ENCODE measurements around the gene LLGL2. TPM values are rescaled to one million over a fixed set of nuclear protein-coding genes. Genes with fewer than 3 reads are reported as not detected.
A peak's percentile ranks its signal among the peaks of the same experiment; 100 is the strongest.
"Not testable (repeated sequence)": the region's sequence is repeated elsewhere in the genome, so short reads cannot be mapped to it uniquely, and the experiment has no call there.

Gene LLGL2
- total RNA-seq, 1 donor from 2014 or later: 50.6 TPM

DNA sequence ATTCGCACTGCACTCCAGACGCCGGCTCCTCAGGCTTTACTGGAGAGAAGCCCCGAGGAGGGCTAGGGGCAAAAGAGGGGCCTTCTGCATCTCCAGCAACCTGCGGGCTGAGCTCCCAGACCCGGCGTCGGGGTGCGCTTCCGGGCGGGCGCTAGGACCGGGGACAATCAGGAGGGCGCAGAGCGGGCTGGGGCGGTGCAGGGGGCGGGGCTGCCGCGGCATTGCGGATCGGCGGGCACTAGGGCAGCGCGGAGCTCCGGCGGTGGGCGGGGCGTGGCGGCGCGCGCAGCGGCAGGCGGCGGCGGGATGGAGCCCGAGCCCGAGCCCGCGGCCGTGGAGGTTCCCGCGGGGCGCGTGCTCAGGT is 9.3 kb upstream of the LLGL2 start, which contains the start of gene TSEN54:
TSEN54 (plus strand) TSS at position 274 of the 364 bp plus-strand sequence; CDS start at position 307, 33 bp downstream.
- Histone ChIP-seq H3K4me3 (ENCODE audit: low read depth, low read length) (peak within 1 kb of the TSS; percentile 89), H3K27me3 (ENCODE audit: control insufficient read depth, insufficient read depth, low read length) (no peaks in the 10 kb centered on the region), H3K36me3 (ENCODE audit: control insufficient read depth, insufficient read depth, low read length) (peaks cover 3% of the 10 kb centered on the region)
- peak; percentile 42 for DNase-seq (ENCODE audit: low read depth)
- TF ChIP-seq, protein P1, sequence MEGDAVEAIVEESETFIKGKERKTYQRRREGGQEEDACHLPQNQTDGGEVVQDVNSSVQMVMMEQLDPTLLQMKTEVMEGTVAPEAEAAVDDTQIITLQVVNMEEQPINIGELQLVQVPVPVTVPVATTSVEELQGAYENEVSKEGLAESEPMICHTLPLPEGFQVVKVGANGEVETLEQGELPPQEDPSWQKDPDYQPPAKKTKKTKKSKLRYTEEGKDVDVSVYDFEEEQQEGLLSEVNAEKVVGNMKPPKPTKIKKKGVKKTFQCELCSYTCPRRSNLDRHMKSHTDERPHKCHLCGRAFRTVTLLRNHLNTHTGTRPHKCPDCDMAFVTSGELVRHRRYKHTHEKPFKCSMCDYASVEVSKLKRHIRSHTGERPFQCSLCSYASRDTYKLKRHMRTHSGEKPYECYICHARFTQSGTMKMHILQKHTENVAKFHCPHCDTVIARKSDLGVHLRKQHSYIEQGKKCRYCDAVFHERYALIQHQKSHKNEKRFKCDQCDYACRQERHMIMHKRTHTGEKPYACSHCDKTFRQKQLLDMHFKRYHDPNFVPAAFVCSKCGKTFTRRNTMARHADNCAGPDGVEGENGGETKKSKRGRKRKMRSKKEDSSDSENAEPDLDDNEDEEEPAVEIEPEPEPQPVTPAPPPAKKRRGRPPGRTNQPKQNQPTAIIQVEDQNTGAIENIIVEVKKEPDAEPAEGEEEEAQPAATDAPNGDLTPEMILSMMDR (IDR thresholded peaks at IDR 0.05; ENCODE audit: insufficient read depth, low read length, poor library complexity, severe bottlenecking): no peak

DNA sequence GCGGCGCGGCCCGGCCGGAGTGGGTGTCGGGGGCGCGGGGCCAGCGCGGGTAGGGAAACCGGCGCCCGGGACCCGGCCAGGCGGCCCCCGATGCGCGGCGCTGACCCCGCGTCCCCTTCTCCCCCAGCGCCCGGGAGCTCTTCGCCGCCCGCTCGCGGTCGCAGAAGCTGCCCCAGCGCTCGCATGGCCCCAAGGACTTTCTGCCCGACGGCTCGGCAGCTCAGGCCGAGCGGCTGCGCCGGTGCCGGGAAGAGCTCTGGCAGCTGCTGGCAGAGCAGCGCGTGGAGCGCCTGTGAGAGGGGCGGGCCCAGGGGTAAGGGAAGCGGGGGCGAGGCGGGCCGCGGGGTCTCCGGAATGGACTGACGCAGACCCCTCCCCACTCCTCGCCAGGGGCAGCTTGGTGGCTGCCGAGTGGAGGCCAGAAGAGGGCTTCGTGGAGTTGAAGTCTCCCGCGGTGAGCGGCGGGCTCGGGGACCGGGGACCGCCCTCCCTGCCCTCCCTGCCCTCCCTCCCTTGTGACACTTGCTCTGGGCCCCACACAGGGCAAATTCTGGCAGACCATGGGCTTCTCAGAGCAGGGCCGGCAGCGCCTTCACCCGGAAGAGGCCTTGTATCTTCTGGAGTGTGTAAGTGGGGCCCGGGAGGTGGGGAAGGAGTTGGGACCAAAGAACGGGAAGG is 8.7 kb upstream of the LLGL2 start:
- Histone ChIP-seq H3K4me3 (ENCODE audit: low read depth, low read length) (peak overlapping the region; percentile 89), H3K27me3 (ENCODE audit: control insufficient read depth, insufficient read depth, low read length) (no peaks in the 10 kb centered on the region), H3K36me3 (ENCODE audit: control insufficient read depth, insufficient read depth, low read length) (peaks cover 3% of the 10 kb centered on the region)
- DNase-seq (ENCODE audit: low read depth): no peak
- TF ChIP-seq, protein P1 (IDR thresholded peaks at IDR 0.05; ENCODE audit: insufficient read depth, low read length, poor library complexity, severe bottlenecking): no peak

DNA sequence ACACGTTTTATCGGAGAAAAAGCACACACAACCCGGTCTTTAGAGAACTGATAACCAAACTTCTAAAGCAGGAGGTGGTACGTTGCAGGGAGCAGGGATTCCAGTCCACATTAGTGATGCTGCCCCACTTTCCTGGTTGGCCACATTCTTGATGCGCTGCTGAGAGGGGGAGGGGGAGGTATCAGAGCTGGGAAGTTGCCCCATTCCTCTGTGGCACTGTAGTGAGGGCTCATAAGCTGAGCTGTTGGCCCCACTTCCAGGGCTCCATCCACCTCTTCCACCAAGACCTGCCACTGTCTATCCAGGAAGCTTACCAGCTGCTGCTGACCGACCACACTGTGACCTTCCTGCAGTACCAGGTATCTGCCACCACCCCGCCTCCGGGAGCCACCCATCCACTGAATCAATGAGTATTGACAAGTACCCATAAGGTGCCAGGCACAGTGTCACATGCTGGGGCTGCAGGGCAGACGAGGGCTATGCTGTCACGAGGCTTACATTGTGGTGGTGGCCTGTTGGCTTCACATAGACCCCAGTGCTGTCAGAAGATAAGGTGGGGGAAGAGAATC is 8.1 kb upstream of the LLGL2 start:
- Histone ChIP-seq H3K4me3 (ENCODE audit: low read depth, low read length) (peak overlapping the region; percentile 89), H3K27me3 (ENCODE audit: control insufficient read depth, insufficient read depth, low read length) (no peaks in the 10 kb centered on the region), H3K36me3 (ENCODE audit: control insufficient read depth, insufficient read depth, low read length) (peaks cover 3% of the 10 kb centered on the region)
- TF ChIP-seq, protein P1 (IDR thresholded peaks at IDR 0.05; ENCODE audit: insufficient read depth, low read length, poor library complexity, severe bottlenecking): no peak
- DNase-seq (ENCODE audit: low read depth): no peak

DNA sequence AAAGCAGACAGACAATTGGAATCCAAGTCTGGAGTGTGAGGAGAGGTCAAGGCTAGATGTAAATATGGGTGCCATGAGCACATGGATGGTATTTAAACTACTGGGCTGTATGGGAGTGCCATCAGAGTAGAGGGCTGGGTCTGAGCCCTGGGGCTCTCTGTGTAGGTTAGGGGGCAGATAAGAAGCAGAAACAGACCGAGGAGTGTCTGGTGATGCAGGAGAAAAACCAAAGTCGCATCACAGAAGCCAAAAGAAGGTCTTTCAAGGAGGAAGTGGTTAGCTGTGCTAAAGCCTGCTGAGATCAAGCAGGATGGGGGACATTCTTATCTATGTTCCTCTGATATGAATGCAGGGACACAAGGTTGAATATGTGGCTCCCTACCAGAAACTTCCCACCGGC is 7.3 kb upstream of the LLGL2 start:
- H3K36me3 ChIP-seq (ENCODE audit: control insufficient read depth, insufficient read depth, low read length): peaks cover 3% of the 10 kb centered on the region
- no peak for DNase-seq (ENCODE audit: low read depth)
- H3K27me3 ChIP-seq (ENCODE audit: control insufficient read depth, insufficient read depth, low read length): no peaks in the 10 kb centered on the region
- TF ChIP-seq, protein P1 (IDR thresholded peaks at IDR 0.05; ENCODE audit: insufficient read depth, low read length, poor library complexity, severe bottlenecking): no peak
- H3K4me3 ChIP-seq (ENCODE audit: low read depth, low read length): no peak overlapping the region

DNA sequence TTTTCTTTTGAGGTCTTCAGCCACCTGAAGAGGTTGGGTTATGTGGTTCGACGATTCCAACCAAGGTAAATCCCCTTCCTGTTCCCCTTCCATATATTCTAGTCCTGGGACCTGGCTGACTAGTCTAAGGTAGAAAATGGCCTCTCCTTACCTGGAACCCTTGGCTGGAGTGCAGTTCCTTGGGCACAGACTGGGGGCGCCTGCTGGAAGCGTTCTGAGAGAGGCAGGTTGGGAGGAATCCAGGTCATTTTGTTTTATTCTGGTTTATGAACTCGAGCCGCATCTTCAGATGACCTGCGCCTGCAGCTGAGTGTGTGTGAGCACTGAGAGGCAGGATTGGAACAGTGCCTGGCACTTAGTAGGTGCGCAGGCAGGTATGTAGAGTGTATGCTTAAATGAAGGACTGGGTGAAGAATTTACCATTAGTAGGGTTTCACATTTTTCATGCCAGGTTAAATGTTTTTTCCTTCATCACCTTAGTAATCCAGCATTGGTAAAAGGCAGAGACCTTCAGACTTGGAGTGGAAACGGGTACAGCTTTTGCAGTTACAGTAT is 6.4 kb upstream of the LLGL2 start:
- DNase-seq (ENCODE audit: low read depth): no peak
- TF ChIP-seq, protein P1 (IDR thresholded peaks at IDR 0.05; ENCODE audit: insufficient read depth, low read length, poor library complexity, severe bottlenecking): no peak
- Histone ChIP-seq H3K36me3 (ENCODE audit: control insufficient read depth, insufficient read depth, low read length) (peaks cover 1% of the 10 kb centered on the region), H3K27me3 (ENCODE audit: control insufficient read depth, insufficient read depth, low read length) (no peaks in the 10 kb centered on the region), H3K4me3 (ENCODE audit: low read depth, low read length) (no peak overlapping the region)

DNA sequence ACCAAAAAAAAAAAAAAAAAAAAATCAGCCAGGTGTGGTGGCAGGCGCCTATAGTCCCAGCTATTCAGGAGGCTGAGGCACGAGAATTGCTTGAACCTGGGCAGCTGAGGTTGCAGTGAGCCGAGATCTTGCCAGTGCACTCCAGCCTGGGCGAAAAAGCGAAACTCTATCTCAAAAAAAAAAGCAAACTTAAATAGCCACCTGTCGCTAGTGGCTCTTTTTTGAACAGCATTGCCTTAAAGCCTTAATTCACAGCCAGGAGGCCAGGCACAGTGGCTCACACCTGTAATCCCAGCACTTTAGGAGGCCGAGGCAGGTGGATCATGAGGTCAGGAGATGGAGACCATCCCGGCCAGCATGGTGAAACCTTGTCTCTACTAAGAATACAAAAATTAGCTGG is 5.1 kb upstream of the LLGL2 start:
- DNase-seq (ENCODE audit: low read depth); H3K36me3 ChIP-seq (ENCODE audit: control insufficient read depth, insufficient read depth, low read length); H3K4me3 ChIP-seq (ENCODE audit: low read depth, low read length); H3K27me3 ChIP-seq (ENCODE audit: control insufficient read depth, insufficient read depth, low read length): not testable (repeated sequence)
